HCT116 (cell line): ENCODE measurements around the gene MAP3K2.

Experiments used
- ATF3 ChIP-seq: IDR thresholded peaks from 2 replicates; pipeline ENCODE4 v1.6.1; 2012
- EZH2 ChIP-seq: fragments of 200-600 bp; sonication (generic); IDR thresholded peaks from 2 replicates; pipeline ENCODE4 v1.6.1; 2017; ENCODE audit warnings: antibody characterized with exemption, mixed run types
- JUND ChIP-seq: IDR thresholded peaks from 2 replicates; pipeline ENCODE4 v1.6.1; 2012
- POLR2A ChIP-seq: IDR thresholded peaks from 2 replicates; pipeline ENCODE4 v1.7.0; 2011; ENCODE audit warnings: borderline replicate concordance; ENCODE audit not compliant: insufficient read depth, insufficient read length; ENCODE audit errors: extremely low read depth
- POLR2AphosphoS5 ChIP-seq: IDR thresholded peaks from 2 replicates; pipeline ENCODE4 v1.6.1; 2011; ENCODE audit warnings: mild to moderate bottlenecking, low read depth, low read length, moderate library complexity
- RAD21 ChIP-seq: IDR thresholded peaks from 2 replicates; pipeline ENCODE4 v1.6.1; 2012; ENCODE audit warnings: low read depth, mild to moderate bottlenecking
- SIN3A ChIP-seq: IDR thresholded peaks from 2 replicates; pipeline ENCODE4 v1.6.1; 2012; ENCODE audit warnings: low read depth
- SP1 ChIP-seq: IDR thresholded peaks from 2 replicates; pipeline ENCODE4 v1.6.1; 2012; ENCODE audit warnings: low read depth
- SRF ChIP-seq: IDR thresholded peaks from 2 replicates; pipeline ENCODE4 v1.6.1; 2012; ENCODE audit warnings: low read depth
- YY1 ChIP-seq: IDR thresholded peaks from 2 replicates; pipeline ENCODE4 v1.6.1; 2011; ENCODE audit warnings: low read length, low read depth, moderate library complexity, mild to moderate bottlenecking; ENCODE audit not compliant: insufficient replicate concordance; ENCODE audit errors: extremely low read depth
- TF ChIP-seq, protein P1 (sequence below), 3 experiments: fragments of 200-600 bp in 1 of 3; sonication (generic) in 1 of 3; IDR thresholded peaks in 2 of 3; conservative IDR thresholded peaks in 1 of 3; 2 replicates each; pipeline ENCODE4 v1.5.1; 2012 to 2017; ENCODE audit warnings: low read depth in 2 of 3, low read length in 2 of 3, antibody characterized with exemption in 1 of 3, borderline replicate concordance in 1 of 3, control low read depth in 1 of 3, mild to moderate bottlenecking in 1 of 3, mixed read lengths in 1 of 3, mixed run types in 1 of 3, moderate library complexity in 1 of 3; ENCODE audit not compliant: insufficient read depth in 1 of 3
- TF ChIP-seq, protein P2 (sequence below): IDR thresholded peaks from 2 replicates; pipeline ENCODE4 v1.6.1; 2012; ENCODE audit warnings: low read depth

GRCh38 chr2:127293748-127294562 is 93.8 kb downstream of the MAP3K2 start, which contains the start of gene ERCC3:
- TF ChIP-seq POLR2AphosphoS5 (peak; percentile 98), RAD21 (peak; percentile 11; the same call in 1 of the 2 replicates), ATF3 (no peak), SP1 (0 out of 2 replicates have a peak, but pooled peaks have one; percentile 2), YY1 (peak; percentile 37), POLR2A (peak; percentile 94), EZH2 (no peak), JUND (0 out of 2 replicates have a peak, but pooled peaks have one; percentile 17), SIN3A (peak; percentile 89), SRF (no peak)
- TF ChIP-seq, protein P1, sequence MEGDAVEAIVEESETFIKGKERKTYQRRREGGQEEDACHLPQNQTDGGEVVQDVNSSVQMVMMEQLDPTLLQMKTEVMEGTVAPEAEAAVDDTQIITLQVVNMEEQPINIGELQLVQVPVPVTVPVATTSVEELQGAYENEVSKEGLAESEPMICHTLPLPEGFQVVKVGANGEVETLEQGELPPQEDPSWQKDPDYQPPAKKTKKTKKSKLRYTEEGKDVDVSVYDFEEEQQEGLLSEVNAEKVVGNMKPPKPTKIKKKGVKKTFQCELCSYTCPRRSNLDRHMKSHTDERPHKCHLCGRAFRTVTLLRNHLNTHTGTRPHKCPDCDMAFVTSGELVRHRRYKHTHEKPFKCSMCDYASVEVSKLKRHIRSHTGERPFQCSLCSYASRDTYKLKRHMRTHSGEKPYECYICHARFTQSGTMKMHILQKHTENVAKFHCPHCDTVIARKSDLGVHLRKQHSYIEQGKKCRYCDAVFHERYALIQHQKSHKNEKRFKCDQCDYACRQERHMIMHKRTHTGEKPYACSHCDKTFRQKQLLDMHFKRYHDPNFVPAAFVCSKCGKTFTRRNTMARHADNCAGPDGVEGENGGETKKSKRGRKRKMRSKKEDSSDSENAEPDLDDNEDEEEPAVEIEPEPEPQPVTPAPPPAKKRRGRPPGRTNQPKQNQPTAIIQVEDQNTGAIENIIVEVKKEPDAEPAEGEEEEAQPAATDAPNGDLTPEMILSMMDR (IDR thresholded peaks at IDR 0.05 in 2 of 3, conservative IDR thresholded peaks at IDR 0.05 in 1 of 3; ENCODE audit: borderline replicate concordance in 1 of 3, insufficient read depth in 1 of 3, low read depth in 2 of 3, low read length in 2 of 3), result no peak
- TF ChIP-seq, protein P2, sequence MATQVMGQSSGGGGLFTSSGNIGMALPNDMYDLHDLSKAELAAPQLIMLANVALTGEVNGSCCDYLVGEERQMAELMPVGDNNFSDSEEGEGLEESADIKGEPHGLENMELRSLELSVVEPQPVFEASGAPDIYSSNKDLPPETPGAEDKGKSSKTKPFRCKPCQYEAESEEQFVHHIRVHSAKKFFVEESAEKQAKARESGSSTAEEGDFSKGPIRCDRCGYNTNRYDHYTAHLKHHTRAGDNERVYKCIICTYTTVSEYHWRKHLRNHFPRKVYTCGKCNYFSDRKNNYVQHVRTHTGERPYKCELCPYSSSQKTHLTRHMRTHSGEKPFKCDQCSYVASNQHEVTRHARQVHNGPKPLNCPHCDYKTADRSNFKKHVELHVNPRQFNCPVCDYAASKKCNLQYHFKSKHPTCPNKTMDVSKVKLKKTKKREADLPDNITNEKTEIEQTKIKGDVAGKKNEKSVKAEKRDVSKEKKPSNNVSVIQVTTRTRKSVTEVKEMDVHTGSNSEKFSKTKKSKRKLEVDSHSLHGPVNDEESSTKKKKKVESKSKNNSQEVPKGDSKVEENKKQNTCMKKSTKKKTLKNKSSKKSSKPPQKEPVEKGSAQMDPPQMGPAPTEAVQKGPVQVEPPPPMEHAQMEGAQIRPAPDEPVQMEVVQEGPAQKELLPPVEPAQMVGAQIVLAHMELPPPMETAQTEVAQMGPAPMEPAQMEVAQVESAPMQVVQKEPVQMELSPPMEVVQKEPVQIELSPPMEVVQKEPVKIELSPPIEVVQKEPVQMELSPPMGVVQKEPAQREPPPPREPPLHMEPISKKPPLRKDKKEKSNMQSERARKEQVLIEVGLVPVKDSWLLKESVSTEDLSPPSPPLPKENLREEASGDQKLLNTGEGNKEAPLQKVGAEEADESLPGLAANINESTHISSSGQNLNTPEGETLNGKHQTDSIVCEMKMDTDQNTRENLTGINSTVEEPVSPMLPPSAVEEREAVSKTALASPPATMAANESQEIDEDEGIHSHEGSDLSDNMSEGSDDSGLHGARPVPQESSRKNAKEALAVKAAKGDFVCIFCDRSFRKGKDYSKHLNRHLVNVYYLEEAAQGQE, result no peak
